ENCODE data around the gene UAP1L1.

UAP1L1 gene

DNA sequence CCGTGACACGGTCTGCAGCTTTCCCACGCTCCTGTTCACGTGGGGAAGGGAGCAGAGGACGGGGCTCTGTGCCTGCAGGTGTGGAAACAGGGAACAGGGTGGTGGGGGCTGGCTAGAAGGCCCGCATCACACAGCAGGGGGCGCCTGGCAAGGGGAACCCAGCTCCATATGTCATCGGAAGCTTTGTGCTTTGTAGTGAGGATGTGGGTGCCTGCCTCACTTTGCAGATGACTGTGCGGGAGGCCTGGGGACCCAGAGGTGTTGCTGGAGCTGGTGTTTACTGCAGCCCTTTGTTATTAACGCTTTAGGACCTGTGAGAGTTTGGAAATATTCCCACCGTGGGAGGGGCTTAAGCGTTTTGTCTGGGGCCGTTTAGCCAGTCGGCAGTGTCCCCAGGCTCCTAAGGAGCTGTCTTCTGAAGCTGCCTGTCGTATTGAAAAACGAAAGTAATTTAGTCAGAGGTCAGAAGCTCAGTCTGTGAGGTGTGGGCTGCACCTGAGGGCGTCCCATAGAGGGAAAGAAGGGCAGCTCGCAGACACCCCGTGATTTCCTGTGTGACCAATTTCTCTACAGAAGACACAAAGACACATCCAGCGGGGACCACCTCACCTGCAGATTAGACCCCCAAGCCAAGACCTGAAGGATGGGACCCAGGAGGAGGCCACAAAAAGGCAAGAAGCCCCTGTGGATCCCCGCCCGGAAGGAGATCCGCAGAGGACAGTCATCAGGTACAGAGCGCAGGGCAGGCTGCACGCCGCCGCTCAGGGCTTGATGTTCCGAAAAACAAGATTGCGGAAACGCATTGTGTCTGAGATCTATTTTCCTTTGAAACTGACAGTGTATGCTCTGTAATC lies 18.6 kb downstream of the UAP1L1 start:
- no peak overlapping the region for H3K4me3 ChIP-seq (ENCODE audit: low read length)
- TF ChIP-seq, protein P1, sequence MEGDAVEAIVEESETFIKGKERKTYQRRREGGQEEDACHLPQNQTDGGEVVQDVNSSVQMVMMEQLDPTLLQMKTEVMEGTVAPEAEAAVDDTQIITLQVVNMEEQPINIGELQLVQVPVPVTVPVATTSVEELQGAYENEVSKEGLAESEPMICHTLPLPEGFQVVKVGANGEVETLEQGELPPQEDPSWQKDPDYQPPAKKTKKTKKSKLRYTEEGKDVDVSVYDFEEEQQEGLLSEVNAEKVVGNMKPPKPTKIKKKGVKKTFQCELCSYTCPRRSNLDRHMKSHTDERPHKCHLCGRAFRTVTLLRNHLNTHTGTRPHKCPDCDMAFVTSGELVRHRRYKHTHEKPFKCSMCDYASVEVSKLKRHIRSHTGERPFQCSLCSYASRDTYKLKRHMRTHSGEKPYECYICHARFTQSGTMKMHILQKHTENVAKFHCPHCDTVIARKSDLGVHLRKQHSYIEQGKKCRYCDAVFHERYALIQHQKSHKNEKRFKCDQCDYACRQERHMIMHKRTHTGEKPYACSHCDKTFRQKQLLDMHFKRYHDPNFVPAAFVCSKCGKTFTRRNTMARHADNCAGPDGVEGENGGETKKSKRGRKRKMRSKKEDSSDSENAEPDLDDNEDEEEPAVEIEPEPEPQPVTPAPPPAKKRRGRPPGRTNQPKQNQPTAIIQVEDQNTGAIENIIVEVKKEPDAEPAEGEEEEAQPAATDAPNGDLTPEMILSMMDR (IDR thresholded peaks at IDR 0.05; ENCODE audit: insufficient read depth, low read depth, low read length, missing control alignments) = no peak
- DNase-seq (ENCODE audit: low read depth) = no peak

DNA sequence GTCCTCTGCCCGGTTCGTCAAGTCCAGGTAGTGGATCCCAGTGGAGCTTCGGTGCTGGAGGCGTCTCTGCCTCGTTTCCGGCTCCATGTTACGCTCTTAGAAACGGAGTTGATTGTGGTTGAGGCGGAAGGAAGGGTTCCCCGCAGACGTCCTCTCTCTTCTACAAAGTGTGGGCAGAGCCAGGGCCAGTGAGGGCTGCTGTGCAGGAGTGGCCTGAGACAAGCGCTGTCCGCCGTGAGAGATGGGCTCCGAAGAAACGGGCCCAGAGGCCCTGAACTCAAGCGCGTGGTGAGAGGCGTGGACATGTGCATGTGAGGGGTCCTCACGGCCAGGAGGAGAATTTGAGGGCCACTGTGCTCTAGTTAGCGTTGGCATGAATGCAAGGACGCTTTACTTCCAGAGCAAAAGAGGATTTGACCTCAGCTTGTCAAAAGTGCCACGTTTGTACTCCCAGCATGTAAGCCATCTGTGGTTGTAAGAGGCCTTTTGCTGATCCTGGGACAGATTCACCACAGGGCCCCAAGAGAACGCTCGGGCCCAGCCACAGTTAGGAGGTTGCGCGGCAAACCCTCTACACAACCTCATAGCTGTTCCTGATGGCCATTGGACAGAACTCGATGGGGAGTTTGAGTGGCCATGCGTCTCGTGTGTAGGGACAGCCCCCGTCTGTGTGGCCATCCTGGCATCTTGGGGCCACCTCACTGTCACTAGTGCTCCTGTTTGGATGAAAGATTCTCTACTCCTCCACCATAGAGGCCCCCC lies 19.6 kb downstream of the UAP1L1 start:
- H3K4me3 ChIP-seq (ENCODE audit: low read length) = no peak overlapping the region
- no peak for DNase-seq (ENCODE audit: low read depth)
- TF ChIP-seq, protein P1 (IDR thresholded peaks at IDR 0.05; ENCODE audit: insufficient read depth, low read depth, low read length, missing control alignments) = no peak

DNA sequence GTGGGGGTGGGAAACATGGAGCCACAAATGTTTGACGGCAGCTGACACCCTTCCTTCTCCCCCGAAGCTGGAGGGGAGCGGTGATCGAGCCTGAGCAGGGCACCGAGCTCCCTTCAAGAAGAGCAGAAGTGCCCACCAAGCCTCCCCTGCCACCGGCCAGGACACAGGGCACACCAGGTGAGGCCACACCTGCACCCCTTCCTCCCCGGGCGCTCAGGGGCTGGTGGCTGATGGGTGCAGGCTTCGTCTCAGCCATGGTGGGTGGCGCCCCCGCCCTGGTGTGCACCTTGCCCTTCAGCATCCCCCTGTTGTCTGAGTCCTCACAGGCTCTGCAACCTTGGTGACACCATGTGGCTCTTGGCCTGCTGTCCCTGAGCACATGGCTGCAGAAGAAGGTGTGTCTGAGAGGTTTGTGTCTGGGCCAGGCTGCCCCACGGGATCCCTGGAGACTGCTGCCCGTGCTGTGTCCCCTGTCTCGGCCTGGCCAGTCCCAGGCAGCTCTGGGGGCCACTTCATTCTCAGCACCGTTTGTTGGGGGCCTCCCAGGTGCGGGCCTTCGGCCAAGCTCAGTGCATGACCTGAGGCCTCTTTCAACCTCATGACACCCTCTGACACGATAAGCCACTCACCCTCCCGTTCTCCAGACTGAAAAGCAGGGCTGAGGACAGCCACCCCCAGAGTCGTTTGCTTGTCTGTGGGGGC lies 20.6 kb downstream of the UAP1L1 start:
- DNase-seq (ENCODE audit: low read depth) = no peak
- TF ChIP-seq, protein P1 (IDR thresholded peaks at IDR 0.05; ENCODE audit: insufficient read depth, low read depth, low read length, missing control alignments) = no peak
- H3K4me3 ChIP-seq (ENCODE audit: low read length) = no peak overlapping the region

DNA sequence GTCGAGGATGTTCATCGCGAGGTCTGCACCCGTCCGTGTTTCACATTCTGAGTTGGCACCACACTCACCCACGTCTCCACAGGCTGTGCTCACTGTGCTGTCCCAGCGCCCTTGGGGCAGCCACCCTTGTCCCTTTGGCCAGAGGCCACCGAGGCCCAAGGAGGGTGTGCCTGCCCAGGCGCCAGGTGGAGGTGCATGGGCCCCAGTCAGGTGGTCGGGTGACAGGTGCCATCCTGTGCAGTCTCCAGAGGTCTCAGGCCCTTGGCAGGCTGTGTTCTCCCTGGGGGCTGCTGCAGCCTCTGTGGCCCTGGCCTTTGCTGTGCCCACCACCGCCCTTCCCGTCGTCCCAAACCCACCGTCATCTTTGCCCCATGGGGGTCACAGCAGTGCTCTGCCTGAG lies 21.9 kb downstream of the UAP1L1 start:
- TF ChIP-seq, protein P1 (IDR thresholded peaks at IDR 0.05; ENCODE audit: insufficient read depth, low read depth, low read length, missing control alignments) = no peak
- no peak overlapping the region for H3K4me3 ChIP-seq (ENCODE audit: low read length)
- no peak for DNase-seq (ENCODE audit: low read depth)

DNA sequence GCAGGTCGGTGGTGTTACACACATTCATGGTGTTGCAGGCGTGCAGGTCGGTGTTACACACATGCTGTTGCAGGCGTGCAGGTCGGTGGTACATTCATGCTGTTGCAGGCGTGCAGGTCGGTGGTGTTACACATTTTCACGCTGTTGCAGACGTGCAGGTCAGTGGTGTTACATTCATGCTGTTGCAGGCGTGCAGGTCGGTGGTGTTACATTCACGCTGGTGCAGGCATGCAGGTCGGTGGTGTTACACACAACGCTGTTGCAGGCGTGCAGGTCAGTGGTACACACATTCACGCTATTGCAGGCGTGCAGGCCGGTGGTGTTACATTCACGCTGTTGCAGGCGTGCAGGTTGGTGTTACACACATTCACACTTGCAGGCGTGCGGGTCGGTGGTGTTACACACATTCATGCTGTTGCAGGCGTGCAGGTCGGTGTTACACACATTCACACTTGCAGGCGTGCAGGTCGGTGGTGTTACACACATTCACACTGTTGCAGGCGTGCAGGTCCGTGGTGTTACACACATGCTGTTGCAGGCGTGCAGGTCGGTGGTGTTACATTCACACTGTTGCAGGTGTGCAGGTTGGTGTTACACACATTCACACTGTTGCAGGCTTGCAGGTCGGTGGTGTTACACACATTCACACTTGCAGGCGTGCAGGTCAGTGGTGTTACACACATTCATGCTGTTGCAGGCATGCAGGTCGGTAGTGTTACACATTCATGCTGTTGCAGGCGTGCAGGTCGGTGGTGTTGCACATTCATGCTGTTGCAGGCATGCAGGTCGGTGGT lies 26.1 kb downstream of the UAP1L1 start:
- DNase-seq (ENCODE audit: low read depth) = no peak
- no peak overlapping the region for H3K4me3 ChIP-seq (ENCODE audit: low read length)
- TF ChIP-seq, protein P1 (IDR thresholded peaks at IDR 0.05; ENCODE audit: insufficient read depth, low read depth, low read length, missing control alignments) = no peak

All from epithelial cell of esophagus (primary cell).